Measurements from ENCODE around the gene SYNE3.
A peak's percentile ranks its signal among the peaks of the same experiment; 100 is the strongest.

The SYNE3 gene

DNA sequence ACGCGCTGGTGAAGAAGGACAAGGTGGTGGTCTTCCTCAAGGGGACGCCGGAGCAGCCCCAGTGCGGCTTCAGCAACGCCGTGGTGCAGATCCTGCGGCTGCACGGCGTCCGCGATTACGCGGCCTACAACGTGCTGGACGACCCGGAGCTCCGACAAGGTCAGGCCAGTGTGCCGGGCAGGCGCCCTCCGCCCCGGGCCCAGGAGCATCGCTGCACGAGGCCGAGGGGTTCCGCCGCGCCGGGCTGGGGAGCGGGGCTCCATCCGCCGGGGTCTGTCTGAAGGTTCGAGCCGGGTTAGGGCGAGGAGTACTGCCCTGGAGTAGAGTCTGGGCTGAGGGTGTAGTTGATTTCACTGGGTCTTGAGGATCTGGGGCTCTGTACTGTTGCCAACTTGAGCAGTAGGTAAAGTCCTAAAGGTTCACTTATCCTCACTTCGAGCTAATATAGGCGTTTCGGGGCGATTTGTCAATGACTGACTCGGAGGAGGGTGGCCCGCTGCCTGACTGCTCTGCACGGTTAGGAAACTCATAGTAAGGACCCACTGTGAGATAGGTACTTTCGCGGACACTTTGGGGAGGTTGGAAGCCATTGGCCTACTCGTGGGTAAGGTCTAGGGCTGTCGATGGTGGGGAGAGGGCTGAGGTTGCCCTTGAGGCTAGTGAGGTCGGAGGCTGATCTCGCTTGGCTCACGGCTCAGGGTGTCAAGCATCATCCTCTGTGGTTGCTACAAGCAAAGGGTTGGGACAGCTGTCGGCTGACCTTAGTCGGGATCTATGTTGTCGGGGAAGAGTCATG, 19.0 kb upstream of the SYNE3 start:
- ChIA-PET POLR2A (no interaction called here), CTCF (interaction anchor here (1.2 to 5.7 kb wide), 7 partner anchors 8 to 118 kb away, joined by 3 to 27 read pairs (median 5); no protein-coding TSS in a partner anchor)
- no peak for DNase-seq (ENCODE audit: extremely low spot score)
- no peak for TF ChIP-seq CTCF (IDR thresholded peaks at IDR 0.05; ENCODE audit: control extremely low read depth, extremely low read depth, low read depth, missing control alignments)

- ChIA-PET POLR2A (interaction anchor here (1.5 kb wide), 1 partner anchor 19 kb away, joined by 4 read pairs; no protein-coding TSS in a partner anchor), CTCF (interaction anchor here (1.2 to 2.7 kb wide), 8 partner anchors 10 to 104 kb away, joined by 3 to 8 read pairs (median 4); no protein-coding TSS in a partner anchor)
- no peak for TF ChIP-seq CTCF (IDR thresholded peaks at IDR 0.05; ENCODE audit: control extremely low read depth, extremely low read depth, low read depth, missing control alignments)
- peak; percentile 99 for DNase-seq (ENCODE audit: extremely low spot score)
Measured at GRCh38 chr14:95534299-95535225, 18.1 kb upstream of the SYNE3 start, which contains the start of gene GLRX5. GLRX5 (plus strand) TSS chr14:95535050; CDS start chr14:95535090, 40 bp downstream.

DNA sequence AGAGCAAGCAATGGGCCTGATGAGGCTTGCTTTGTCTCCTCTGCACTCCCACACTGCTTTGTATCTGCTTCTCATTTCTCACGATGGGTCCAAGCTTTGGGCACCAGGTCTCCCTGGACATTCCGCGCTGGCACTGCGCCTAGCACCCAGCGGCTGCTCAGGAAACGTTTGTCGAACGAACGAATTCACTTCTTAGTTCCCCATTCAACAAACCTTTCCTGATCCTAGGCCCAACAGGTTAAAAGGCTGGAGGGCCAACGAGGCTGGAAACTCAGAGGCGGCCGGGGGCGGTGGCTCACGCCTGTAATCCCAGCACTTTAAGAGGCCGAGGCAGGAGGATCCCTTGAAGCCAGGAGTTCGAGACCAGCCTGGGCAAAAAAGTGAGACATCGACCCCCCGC, 17.4 kb upstream of the SYNE3 start:
- POLR2A ChIA-PET, result interaction anchor here (1.1 to 1.5 kb wide), 2 partner anchors 13 to 18 kb away, joined by 3 to 4 read pairs; no protein-coding TSS in a partner anchor
- no peak for DNase-seq (ENCODE audit: extremely low spot score)
- CTCF ChIA-PET, result interaction anchor here (1.2 to 2.2 kb wide), 6 partner anchors 10 to 104 kb away, joined by 3 to 7 read pairs (median 5); no protein-coding TSS in a partner anchor
- no peak for TF ChIP-seq CTCF (IDR thresholded peaks at IDR 0.05; ENCODE audit: control extremely low read depth, extremely low read depth, low read depth, missing control alignments)

DNA sequence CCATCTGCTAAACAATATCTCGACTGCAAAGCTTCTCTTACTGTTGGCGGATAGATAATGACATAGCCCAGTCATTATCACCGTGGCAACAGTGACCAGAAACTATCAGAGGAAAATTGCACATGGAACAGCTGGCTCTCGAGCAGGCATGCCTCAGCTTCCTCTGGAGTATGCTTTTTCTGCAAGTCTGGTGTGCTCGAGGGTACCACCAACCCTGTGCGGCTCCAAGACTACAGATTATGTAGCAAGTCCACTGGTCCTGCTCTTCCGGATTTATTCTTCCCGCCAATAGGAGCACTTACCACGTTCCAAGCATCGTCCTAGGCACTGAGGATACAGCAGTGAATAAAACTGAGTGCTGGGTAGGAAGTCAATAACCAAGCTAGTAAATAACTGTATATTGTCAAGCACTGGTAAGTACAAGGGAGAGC, 17.0 kb upstream of the SYNE3 start:
- TF ChIP-seq CTCF (IDR thresholded peaks at IDR 0.05; ENCODE audit: control extremely low read depth, extremely low read depth, low read depth, missing control alignments), result no peak
- no peak for DNase-seq (ENCODE audit: extremely low spot score)
- ChIA-PET POLR2A (interaction anchor here (1.1 to 1.5 kb wide), 2 partner anchors 13 to 18 kb away, joined by 3 to 4 read pairs; no protein-coding TSS in a partner anchor), CTCF (interaction anchor here (0.9 to 2.2 kb wide), 5 partner anchors 10 to 91 kb away, joined by 3 to 7 read pairs (median 4); no protein-coding TSS in a partner anchor)

- no peak for TF ChIP-seq CTCF (IDR thresholded peaks at IDR 0.05; ENCODE audit: control extremely low read depth, extremely low read depth, low read depth, missing control alignments)
- POLR2A ChIA-PET, result no interaction called here
- no peak for DNase-seq (ENCODE audit: extremely low spot score)
- CTCF ChIA-PET, result interaction anchor here (1.0 to 1.9 kb wide), 2 partner anchors 17 to 90 kb away, joined by 3 to 6 read pairs; no protein-coding TSS in a partner anchor
Measured at GRCh38 chr14:95531969-95532368, 15.5 kb upstream of the SYNE3 start.

DNA sequence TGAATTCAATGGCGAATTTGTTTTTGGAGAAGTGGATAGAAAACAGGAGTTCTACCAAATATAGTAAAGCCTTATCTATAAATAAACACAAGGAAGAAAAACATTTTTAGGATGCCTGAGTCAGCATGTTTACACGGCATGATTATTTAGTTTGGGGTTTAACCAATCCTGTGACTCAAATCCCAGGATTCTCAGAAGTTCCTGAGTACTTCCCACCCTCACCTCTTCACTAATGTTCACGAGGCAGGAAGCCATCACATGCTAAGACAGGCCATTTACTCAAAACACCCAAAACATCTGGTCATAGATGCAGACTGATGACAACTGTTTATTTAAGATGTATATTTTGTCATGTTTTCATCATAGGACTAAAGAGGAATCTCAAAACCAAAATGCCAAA, 15.0 kb upstream of the SYNE3 start:
- TF ChIP-seq CTCF (IDR thresholded peaks at IDR 0.05; ENCODE audit: control extremely low read depth, extremely low read depth, low read depth, missing control alignments), result no peak
- DNase-seq (ENCODE audit: extremely low spot score), result no peak
- CTCF ChIA-PET, result interaction anchor here (1.0 to 1.7 kb wide), 2 partner anchors 16 to 88 kb away, joined by 3 to 13 read pairs; no protein-coding TSS in a partner anchor
- POLR2A ChIA-PET, result no interaction called here
